ENCODE measurements around the gene MEIS1. TPM values are rescaled to one million over a fixed set of nuclear protein-coding genes. Genes with fewer than 3 reads are reported as not detected.

Gene MEIS1
- polyA plus RNA-seq, 1 donor (not counting 4 experiments of a cell fraction or from before 2014, with no cell fraction given), result 3.1 TPM

DNA sequence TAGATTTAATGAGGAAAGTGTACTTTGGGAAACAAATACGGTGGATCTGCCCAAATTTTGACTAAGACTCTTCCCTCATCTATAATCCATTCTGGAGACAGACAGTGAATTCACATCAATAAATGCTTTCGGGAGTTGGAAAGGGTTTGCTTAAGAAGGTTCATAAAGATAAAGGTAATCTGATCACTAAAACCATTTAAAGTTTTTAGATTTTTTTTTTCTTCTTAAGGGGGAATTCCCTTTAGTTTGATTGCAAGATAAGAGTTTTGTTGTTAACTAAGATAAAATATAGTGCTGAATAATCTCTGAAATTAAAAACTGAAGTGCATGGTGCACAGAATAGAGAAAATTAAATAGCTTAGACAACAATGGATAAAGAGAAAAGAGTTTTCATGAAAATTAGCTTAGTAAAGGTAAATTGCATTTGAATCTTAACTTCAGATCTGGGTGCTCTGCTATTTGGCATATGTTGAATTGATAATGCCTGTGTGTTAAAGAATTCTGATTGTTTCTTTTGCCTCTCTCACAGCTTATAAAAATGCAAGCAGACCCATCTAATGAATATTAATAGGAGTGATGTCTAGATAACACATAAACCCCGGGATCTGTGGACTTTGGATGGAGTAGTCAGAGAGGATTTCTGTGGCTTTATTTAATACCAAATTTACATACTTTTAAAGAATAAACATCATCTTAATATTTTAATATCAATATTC, 100.8 kb downstream of the MEIS1 start:
- Histone ChIP-seq H3K9me3 (ENCODE audit: control insufficient read depth, low read depth, low read length) (no peaks in the 10 kb centered on the region), H2AFZ (ENCODE audit: control insufficient read depth, low read length) (no peak overlapping the region), H3K9ac (ENCODE audit: control insufficient read depth, extremely low read depth, insufficient read depth, low read length) (no peak overlapping the region), H4K20me1 (ENCODE audit: control insufficient read depth, extremely low read depth, insufficient read depth, low read length) (no peaks in the 10 kb centered on the region), H3K9me1 (ENCODE audit: control insufficient read depth, extremely low read depth, insufficient read depth, low read length) (no peaks in the 10 kb centered on the region), H3K4me3 (ENCODE audit: control insufficient read depth in 2 of 3, extremely low read depth in 1 of 3, insufficient read depth in 2 of 3, low read depth in 1 of 3, low read length in 3 of 3) (no peak overlapping the region), H3K4me1 (ENCODE audit: control insufficient read depth, extremely low read depth, insufficient read depth, low read length) (no peaks in the 10 kb centered on the region), H3K4me2 (ENCODE audit: control insufficient read depth, extremely low read depth, insufficient read depth, low read depth, low read length) (no peak overlapping the region), H3K79me2 (ENCODE audit: control insufficient read depth, insufficient read depth, low read length) (no peaks in the 10 kb centered on the region), H3K27me3 (ENCODE audit: control insufficient read depth, extremely low read depth, insufficient read depth, low read length) (no peaks in the 10 kb centered on the region), H3K36me3 (ENCODE audit: control insufficient read depth in 2 of 2, extremely low read depth in 1 of 2, insufficient read depth in 2 of 2, low read length in 2 of 2) (no peaks in the 10 kb centered on the region), H3K27ac (ENCODE audit: control insufficient read depth, insufficient read depth, low read length) (no peak overlapping the region)
- DNase-seq (ENCODE audit: low read depth, low spot score) (no peak), FAIRE-seq (no peak)
- TF ChIP-seq, protein P1, sequence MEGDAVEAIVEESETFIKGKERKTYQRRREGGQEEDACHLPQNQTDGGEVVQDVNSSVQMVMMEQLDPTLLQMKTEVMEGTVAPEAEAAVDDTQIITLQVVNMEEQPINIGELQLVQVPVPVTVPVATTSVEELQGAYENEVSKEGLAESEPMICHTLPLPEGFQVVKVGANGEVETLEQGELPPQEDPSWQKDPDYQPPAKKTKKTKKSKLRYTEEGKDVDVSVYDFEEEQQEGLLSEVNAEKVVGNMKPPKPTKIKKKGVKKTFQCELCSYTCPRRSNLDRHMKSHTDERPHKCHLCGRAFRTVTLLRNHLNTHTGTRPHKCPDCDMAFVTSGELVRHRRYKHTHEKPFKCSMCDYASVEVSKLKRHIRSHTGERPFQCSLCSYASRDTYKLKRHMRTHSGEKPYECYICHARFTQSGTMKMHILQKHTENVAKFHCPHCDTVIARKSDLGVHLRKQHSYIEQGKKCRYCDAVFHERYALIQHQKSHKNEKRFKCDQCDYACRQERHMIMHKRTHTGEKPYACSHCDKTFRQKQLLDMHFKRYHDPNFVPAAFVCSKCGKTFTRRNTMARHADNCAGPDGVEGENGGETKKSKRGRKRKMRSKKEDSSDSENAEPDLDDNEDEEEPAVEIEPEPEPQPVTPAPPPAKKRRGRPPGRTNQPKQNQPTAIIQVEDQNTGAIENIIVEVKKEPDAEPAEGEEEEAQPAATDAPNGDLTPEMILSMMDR (optimal IDR thresholded peaks at IDR 0.05 in 1 of 3, IDR thresholded peaks at IDR 0.05 in 1 of 3, conservative IDR thresholded peaks at IDR 0.05 in 1 of 3; ENCODE audit: extremely low read depth in 1 of 3, insufficient read depth in 2 of 3, low read length in 3 of 3), result no peak
- no peak for TF ChIP-seq EZH2 (IDR thresholded peaks at IDR 0.05; ENCODE audit: low read length)
- dilution Hi-C loops (cut with MboI; ENCODE audit: extremely low pct_ligation_motif_present, low sequenced_read_pairs), result no loop called here

DNA sequence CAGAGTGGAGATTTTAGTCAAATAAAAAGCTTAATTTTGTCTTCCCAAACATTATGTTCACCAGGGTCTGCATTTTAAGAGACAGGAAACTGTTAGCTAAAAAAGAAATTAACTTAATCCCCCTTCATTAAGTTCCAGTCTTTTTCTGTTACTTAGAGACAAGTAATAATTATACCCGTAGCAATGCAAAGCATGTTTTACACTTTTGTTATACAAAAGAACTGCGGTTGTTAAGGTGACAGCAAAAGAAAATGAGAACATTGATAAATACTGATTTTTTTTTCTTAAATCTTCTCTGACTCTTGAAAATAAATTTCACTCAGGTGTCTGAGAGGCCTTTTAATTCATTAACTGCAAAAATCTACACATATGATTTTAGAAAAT, 101.4 kb downstream of the MEIS1 start:
- no peaks in the 10 kb centered on the region for H3K4me1 ChIP-seq (ENCODE audit: control insufficient read depth, extremely low read depth, insufficient read depth, low read length)
- dilution Hi-C loops (cut with MboI; ENCODE audit: extremely low pct_ligation_motif_present, low sequenced_read_pairs), result no loop called here

More for the DNA sequence above, 101.4 kb downstream of the MEIS1 start:
- H3K27me3 ChIP-seq (ENCODE audit: control insufficient read depth, extremely low read depth, insufficient read depth, low read length), result no peaks in the 10 kb centered on the region
- no peaks in the 10 kb centered on the region for H3K79me2 ChIP-seq (ENCODE audit: control insufficient read depth, insufficient read depth, low read length)
- no peaks in the 10 kb centered on the region for H3K36me3 ChIP-seq (ENCODE audit: control insufficient read depth in 2 of 2, extremely low read depth in 1 of 2, insufficient read depth in 2 of 2, low read length in 2 of 2)
- H4K20me1 ChIP-seq (ENCODE audit: control insufficient read depth, extremely low read depth, insufficient read depth, low read length), result no peaks in the 10 kb centered on the region
- DNase-seq (ENCODE audit: low read depth, low spot score) (no peak), FAIRE-seq (no peak)
- no peak overlapping the region for H3K4me2 ChIP-seq (ENCODE audit: control insufficient read depth, extremely low read depth, insufficient read depth, low read depth, low read length)
- H3K4me3 ChIP-seq (ENCODE audit: control insufficient read depth in 2 of 3, extremely low read depth in 1 of 3, insufficient read depth in 2 of 3, low read depth in 1 of 3, low read length in 3 of 3), result no peak overlapping the region
- no peaks in the 10 kb centered on the region for H3K9me3 ChIP-seq (ENCODE audit: control insufficient read depth, low read depth, low read length)
- H3K9ac ChIP-seq (ENCODE audit: control insufficient read depth, extremely low read depth, insufficient read depth, low read length), result no peak overlapping the region
- no peak overlapping the region for H3K27ac ChIP-seq (ENCODE audit: control insufficient read depth, insufficient read depth, low read length)
- no peak overlapping the region for H2AFZ ChIP-seq (ENCODE audit: control insufficient read depth, low read length)
- no peak for TF ChIP-seq EZH2 (IDR thresholded peaks at IDR 0.05; ENCODE audit: low read length)
- TF ChIP-seq, protein P1 (optimal IDR thresholded peaks at IDR 0.05 in 1 of 3, IDR thresholded peaks at IDR 0.05 in 1 of 3, conservative IDR thresholded peaks at IDR 0.05 in 1 of 3; ENCODE audit: extremely low read depth in 1 of 3, insufficient read depth in 2 of 3, low read length in 3 of 3), result no peak
- no peaks in the 10 kb centered on the region for H3K9me1 ChIP-seq (ENCODE audit: control insufficient read depth, extremely low read depth, insufficient read depth, low read length)

All from keratinocyte (primary cell).